ENCODE results near the gene POU6F1.
"Not testable (repeated sequence)": the region's sequence is repeated elsewhere in the genome, so short reads cannot be mapped to it uniquely, and the experiment has no call there.

Gene POU6F1

DNA sequence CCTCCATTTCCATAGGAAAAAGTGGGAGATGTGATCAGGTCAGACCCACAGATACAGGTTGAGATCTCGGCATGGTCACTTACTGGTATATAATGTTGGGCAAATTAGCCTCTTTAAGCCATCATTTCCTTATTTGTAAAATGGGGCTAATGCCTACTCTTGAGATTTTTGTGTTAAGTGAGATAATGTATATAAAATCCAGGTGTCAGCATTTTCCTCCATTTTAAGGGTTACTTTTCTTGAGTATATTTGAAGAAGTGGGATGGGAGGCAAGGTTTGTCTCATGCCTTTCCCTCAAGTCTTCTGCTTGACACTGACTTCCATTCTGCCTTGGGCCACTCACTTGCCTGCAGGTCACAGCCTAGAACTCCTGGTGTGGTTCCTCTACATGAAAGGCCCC, 10.1 kb upstream of the POU6F1 start:
- DNase-seq = no peak

DNA sequence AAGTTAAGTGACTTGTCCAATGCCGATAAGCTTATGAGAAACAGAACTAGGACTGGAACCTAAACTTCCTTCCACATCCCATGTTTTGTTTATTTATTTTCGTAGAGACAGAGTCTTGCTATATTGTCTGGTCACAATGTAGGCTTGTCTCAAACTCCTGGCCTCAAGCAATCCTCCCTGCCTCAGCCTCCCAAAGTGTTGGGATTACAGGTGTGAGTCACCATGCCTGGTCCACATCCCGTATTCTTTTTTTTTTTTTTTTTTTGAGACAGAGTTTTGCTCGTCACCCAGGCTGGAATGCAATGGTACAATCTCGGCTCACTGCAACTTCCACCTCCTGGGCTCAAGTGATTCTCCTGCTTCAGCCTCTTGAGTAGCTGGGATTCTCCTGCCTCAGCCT, 9.2 kb upstream of the POU6F1 start:
- DNase-seq = not testable (repeated sequence)

DNA sequence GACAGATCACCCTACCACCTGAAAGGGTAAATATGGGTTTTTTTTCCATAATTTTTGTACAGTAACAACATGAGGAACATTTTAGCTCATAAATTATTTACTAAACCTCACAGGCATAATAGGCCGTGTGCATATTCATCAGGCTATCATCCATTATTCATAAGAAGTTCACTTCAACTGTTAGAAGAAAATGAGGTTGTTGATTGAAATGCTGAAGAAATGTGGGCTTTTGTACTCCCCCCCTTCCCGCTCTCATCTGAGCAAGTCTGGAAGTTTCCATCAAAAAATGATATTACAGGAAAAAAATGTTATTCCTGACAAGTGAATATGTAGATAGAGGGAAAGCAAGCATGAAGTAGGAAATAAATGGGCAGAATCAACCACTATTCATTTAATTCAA, 7.9 kb upstream of the POU6F1 start:
- no peak for DNase-seq

DNA sequence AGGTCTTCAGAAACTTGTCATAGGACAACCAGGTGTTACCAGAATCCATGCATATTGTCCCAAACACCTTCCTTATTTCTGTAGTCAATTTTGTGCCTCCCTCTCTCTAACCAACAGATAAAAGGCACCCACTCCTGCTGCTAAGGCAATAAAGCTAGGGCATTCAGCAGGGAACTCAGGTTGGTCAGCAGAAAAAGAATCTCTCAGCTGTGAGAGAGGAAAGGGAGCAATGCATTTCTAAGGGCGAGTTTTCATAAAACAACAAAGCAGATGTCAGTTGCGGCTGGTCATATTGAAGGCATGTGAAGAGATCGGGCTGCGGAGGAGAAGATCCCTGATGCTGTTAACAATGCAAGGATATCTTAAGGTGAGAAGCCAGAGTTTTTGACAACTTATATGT, 7.4 kb upstream of the POU6F1 start:
- no peak for DNase-seq

DNA sequence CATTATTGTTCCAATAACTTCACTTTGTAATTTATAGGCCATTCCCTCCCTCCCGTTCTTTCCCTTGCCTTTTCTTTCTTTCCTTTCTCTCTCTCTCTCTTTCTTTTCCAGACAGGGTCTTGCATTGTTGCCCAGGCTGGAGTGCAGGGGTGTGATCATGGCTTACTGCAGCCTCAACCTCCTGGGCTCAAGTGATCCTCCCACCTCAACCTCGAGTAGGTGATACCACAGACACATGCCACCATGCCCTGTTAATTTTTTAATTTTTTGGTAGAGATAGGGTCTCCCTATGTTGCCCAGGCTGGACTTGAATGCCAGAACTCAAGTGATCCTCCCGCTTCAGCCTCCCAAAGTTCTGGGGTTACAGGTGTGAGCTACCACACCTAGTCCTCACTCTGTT, 6.8 kb upstream of the POU6F1 start:
- no peak for DNase-seq

DNA sequence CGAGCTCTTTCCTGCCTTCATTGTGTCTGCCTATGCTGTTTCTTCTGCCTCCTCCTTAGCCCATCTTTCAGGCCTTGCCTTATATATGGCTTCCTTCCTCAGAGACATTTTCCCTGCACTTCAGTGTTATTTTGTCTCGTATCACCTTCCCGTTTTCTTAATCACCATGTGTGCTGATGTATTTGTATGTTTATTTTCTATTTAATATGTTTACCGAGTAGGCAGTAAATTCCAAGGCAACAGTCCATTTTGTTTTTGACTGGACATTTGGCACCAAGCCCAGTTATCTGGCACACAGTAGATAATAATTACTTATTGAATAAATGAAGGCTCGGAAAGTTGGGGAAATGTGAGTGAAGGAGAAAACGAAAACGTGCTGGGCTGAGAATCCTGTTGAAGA, 4.6 kb upstream of the POU6F1 start:
- DNase-seq = no peak

DNA sequence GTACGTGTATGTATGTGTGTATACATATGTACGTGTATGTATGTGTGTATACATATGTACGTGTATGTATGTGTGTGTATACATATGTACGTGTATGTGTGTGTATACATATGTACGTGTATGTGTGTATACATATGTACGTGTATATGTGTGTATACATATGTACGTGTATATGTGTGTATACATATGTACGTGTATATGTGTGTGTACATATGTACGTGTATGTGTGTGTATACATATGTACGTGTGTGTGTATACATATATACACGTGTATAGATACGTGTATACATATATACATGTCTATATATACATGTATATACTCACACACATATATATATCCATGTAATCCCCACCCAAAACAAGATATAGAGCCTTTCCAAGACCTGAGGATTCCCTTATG, 2.0 kb upstream of the POU6F1 start:
- DNase-seq = not testable (repeated sequence)

DNA sequence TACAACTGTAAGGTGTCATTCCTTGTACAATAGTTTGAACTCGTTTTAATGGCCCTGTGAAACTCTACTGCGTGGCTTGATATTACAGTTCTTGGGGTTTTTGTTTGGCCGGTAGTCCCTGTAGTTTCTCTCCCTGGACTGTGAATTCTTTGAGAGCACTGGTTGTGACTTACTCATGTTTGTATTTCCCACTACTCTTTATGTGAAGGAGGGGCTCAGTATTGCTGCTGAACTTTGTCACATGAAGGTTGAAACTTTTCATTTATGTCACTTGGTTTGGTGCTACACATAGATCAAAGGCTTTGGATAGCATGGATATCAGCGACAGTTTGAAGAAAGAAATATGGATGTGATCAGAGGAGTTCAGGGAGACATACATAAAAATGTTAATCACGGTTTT, 1.5 kb upstream of the POU6F1 start:
- no peak for DNase-seq

DNA sequence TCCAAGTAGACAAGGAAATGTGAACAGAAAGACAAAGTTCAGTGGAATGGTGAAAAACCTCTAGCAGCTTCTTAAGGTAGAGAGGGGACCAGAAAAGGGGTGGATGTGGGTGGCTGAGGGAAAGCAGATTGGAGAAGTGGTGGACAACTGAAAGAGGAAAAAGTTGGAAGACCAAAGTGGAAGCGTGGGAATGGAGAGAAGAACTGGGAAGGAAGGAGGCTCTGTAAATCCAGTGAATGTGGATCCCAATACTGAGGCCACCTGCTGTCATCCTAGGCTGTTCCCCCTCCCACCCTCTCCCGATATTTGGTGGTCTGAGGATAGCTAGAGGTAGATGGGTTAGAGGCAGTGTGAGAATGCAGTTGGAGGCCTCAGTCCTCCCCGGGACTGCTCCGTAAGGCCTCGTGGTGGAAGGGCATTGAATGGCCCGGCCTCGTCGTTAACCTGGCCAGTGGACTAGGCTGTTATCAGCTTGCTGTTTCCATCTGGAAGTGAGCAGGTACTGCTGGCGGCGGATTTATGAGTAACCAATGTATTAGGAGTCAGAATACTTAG, 822 bp upstream of the POU6F1 start:
- DNase-seq = no peak

DNA sequence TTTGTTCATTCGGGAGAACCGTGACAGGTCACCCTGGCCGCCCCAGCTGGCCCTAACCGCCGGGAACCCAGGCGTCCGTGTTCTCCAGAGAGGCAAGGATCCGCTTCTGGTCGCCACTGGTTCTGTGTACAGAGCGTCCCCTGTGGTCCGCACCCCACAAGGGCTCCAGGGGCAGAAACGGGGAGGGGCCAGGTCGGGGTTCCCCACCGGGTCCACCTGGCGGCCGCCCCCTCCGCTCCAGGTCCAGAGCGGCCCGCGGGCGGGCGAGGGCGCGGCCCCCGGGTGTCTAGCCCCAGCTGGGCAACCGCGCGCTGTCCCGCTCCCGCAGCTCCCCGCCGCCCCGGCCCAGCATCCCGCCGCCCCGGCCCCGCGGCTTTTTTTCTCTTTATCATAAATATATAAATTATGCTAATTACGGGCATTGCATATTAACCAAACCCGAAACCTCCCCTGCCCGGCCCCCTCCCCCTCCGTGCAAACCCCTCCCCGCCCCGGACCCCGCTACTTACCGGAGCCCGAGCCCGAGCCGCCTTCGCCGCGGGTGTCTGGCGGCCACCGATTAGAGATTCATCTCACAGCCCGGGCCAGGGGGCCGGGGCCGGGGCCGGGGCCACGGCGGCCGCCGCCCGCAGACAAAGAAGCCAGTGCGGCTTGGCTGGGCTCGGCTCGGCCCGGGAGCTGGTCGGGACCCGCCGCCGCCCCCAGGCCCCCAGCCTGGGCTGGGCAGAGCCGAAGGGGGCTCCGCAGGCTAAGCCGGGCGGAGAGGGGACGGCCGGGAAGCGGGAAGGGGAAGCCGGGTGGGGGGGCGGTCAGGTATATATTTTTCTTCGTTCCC, 512 bp downstream of the POU6F1 start:
- DNase-seq = no peak

DNA sequence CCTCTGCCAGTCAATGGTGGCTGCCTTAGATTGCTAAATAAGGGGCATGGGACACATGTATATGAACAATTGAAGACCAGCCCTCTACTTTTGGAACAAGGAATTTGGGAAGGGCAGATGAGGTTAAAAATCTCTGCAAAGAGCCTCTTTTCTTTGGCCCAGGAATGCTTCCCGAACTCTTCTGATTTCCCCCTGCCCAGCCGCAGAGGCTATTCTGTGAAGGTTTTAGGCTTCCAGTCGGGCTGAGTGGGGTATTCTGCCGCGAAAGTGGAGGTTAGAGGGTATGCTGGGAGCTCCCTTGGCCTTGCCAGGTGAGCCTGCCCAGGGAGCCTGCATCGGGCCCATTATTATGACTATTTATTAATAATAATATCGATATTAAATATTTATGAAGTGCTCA, 1.2 kb downstream of the POU6F1 start:
- DNase-seq = no peak

DNA sequence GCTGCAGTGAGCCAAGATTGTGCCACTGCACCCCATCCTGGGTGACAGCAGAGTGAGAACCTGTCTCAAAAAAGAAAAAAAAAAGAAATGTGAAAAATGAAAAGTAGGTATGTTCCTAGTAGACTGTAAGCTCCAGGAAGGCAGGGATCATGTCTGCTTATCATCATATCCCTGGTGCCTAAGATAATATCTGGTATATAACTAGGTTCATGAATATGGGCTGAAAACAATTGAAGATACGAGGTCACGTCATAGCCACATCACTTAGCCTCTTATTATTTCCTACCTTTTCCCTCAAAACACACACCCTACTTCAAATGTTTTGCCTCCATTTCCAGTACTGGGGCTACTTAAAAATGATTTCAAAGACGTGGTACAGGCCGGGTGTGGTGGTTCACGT, 3.0 kb downstream of the POU6F1 start:
- no peak for DNase-seq

DNA sequence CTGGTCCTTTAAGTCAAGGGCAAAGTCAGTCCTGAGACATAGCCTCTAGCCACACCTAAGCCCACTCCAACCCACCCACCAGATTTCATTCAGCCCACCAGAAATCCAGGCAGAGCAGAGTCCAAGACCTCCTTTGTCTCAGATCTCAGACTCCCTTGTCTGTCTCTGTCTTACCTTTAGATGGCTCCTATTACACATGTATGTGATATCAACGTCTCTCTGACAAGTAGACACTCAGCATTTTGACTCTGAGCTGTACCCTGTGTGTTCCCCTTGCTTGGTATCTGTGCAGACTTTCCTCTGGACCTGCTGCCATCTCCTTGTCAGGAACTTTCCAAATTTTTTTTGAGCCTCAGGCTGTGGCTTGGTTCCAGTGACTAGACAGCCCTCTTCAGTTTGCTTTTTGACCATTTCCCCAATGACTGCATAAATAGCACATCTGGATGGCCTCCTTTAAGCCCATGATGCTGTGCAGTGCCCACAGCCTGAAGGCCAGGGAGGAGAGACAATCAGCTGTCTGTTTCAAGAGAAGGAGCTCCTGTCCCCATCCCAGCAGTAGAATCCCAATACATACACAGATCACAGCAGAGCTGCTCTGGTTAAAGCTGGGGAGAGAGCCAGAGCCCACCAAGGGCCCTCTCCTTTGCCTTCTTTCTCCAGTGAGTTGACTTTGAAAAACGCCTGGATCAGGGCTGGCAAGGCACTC, 7.0 kb downstream of the POU6F1 start:
- no peak for DNase-seq

DNA sequence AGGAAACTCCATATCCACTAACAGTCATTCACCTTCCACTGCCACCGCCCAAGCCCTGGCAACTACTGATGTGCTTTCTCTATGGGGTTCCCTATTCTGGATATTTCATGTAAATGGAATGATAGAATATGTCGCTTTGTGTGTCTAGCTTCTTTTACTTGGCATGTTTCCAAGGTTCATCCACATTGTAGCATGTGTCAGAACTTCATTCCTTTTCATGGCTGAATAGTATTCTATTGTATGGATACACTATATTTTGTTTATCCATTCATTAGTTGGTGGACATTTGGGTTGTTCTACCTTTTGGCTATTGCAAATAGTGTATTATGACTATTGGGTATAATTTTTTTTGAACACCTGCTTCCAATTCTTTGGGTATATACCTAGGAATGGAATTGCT, 8.6 kb downstream of the POU6F1 start:
- DNase-seq = no peak

DNA sequence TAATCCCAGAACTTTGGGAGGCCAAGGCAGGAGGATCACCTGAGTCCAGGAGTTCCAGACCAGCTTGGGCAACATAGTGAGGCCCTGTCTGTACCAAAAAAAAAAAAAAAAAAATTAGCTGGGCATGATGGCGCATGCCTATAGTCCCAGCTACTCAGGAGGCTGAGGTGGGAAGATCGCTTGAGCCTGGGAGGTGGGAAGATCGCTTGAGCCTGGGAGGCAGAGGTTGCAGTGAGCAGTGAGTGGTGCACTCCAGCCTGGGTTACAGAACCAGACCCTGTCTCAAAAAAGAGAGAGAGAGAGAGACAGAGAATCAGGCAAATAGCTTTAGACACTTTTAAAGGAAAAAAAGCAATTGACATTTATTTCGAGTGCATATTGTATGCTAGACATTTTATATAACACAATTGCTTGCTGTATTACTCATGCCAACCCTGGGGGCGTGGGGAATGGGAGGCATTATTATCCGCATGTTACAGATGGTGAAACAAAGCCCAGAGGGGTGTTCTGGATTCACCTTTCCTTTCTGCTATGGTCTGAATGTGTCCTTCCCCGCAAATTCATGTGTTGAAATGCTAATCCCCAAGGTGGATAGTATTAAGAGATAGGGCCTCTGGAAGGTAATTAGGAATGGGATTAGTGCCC, 9.7 kb downstream of the POU6F1 start:
- DNase-seq = no peak

DNA sequence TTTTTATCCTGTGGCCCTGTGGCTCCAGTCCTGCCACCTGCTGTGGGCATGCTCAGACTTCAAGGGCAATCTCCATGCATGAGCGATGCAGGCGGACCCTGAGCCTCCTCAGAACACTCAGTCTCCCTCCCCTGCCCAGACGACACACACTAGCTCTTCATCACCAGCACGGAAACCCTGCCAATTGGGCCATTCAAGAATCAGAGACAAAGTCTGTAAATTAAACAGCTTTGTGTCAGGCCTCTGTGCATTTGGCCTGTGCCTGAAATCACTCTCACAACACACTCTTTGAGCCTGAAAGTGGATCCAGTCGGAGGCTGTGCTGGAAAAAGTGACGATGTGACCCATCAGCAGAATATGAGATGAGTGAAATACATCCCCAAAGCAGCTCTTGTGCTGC, 12.5 kb downstream of the POU6F1 start:
- DNase-seq = no peak

DNA sequence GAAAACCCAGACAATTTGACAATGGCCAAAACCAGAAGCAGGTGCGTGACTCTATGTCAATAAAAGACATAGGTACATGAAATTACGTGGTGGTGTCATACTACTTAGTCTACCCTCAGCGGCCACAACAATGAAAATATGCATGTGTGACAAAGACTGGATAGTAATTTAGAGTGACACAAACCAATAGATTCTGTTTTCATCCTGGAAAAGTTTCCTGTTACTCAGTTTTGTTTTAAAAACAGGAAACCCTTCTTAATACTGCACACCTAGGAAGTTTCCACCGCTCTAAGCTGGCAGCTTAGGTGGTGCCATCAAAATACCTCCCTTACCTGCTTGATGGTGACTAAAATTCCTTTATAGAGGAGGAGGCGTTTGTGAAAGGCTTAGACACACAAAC, 15.1 kb downstream of the POU6F1 start:
- no peak for DNase-seq

DNA sequence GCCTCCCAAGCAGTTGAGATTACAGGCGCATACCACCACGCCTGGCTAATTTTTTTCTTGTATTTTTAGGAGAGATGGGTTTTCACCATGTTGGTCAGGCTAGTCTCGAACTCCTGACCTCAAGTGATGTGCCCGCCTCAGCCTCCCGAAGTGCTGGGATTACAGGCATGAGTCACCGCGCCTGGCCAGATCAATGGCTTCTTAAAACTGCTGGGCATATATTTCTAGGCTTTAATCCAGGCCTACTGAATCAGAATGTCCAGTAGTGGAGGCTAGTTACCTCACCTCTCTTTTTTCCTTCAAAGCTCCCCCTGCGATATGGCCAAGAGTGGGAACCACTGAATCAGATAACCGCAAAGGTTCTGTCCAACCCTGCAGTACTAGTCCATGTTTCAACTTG, 17.1 kb downstream of the POU6F1 start:
- no peak for DNase-seq

DNA sequence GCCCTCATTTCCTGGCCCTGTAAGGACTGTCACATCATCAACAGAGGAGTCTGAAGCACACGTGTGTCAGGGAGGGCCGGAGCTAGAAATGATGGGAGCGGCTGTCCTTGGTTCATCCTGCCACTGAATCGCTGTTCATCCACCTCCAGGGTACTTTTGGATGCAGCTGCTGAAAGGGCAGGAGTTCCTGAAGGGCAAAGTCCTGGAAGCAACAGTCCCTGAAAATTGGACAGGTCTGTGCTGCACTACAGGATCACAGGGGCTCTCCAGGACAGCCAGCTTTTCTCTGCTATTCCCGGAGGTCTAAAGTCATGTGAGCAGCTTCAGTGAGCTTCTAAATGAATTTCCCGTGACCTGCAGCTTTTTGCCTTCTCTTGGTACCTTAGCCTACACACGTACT, 17.7 kb downstream of the POU6F1 start:
- no peak for DNase-seq

DNA sequence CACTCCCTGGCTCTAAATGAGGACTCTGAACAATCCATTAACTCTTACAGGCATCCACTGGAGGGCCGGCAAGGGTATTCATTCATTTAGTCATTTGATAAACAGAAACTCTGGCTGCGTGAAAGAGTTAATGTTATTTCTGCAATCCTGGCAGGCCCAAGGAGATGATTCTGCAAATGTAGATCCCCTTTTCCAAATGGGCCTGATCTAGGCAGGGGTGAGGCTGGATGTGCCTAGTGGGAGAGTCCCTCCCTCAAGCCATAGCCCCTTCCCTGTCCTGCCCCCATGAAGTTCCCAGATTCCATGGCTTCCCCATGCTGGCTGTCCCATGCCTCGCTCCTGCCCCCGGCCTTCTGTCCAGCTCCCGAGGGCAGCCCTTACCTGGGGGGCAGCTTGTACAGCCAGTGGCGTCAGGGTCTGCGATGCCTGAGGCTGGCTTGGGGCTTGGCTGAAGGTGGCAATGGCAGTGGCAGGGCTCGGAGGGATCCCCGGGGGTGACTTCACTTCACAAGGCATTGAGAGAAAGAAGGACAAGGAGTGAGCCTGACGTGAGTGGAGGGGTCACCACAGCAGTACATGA, 18.4 kb downstream of the POU6F1 start:
- DNase-seq = no peak

DNA sequence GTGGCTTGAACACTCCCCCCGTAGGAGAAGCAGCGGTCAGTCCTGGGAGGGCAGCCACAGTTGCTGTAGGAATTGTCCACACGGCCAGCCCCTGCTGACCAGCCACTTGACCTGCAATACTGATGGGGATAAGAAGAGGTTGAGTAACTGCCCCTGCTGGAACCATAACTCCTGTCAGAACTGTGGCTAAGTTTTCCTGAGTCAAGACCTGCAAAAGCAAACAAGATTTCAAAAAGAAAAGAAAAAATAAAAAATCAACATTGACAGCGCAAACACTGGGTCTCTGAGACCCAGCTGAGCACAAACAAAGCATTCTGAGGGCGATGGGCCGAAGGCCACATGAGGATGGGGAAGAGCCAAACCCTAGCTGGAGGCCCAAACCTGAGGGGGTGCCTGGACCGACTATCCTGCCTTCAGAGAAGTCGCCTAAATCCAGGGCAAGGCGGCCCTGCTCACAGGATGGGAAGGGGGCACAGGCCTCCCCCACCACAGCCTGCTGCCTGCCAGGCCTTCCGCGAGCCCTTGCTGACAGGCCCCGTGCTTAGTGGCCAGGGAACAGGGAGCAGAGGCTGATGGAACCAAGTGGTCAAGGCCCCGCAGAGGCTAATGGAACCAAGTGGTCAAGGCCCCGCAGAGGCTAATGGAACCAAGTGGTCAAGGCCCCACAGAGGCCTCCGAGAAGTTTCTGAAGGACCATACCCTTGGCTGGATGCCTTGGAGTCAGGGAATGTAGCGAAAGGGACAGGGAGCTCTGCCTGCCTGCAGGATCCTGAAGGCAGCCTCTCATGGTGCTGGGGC, 19.1 kb downstream of the POU6F1 start:
- no peak for DNase-seq

DNA sequence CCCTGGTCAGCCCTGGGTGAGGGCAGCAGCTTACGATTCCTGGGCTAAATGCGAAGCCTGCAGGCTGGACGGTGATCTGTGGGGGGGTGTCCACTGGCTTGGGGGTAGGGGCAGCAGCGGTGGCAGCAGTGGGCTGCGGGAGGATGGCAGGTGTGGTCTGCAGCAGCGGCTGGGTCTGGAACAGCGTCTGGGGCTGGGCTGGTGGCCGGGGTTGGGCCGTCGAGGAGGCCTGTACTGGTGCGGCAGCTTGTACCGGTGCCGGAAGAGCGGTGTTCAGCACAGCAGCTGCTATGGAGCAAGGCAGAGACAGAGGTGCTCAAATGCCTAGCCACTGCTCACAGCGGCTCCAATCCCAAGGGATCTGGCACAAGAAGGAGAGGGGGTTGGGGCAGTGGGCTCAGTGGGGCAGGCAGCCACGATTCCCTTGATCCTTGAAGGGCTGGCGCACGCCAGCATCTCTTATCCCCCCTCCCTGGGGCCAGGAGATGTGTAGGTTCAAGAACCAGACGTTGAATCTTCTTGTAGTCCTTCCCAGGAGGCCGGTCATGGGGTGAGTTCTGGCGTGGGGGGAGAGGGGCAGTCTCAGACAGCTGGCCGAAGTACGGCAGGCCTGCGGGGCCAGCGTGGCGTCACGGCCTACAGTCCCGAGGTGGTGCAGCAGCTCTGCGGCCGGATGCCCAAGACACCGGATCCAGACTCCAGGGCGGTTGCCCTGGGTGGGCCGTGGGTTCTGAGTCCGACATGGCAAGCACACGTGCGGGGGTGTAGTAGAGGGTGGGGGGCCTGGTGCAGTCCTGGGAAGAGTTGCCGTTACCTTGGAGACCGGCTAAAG, 19.9 kb downstream of the POU6F1 start:
- no peak for DNase-seq

Measured in DMS79 treated with DMSO at 0.1 percent for 48 hours (cell line).